DMS153 treated with DMSO at 0.1 percent for 48 hours (cell line): ENCODE measurements around the gene DHX32.
A peak's percentile ranks its signal among the peaks of the same experiment; 100 is the strongest.
"Not testable (repeated sequence)": the region's sequence is repeated elsewhere in the genome, so short reads cannot be mapped to it uniquely, and the experiment has no call there.

Experiments used
- DNase-seq: peaks from one replicate; lab custom pipeline; 2025; ENCODE audit not compliant: unreplicated experiment; lab: John Stamatoyannopoulos, UW

DHX32 gene

DNA sequence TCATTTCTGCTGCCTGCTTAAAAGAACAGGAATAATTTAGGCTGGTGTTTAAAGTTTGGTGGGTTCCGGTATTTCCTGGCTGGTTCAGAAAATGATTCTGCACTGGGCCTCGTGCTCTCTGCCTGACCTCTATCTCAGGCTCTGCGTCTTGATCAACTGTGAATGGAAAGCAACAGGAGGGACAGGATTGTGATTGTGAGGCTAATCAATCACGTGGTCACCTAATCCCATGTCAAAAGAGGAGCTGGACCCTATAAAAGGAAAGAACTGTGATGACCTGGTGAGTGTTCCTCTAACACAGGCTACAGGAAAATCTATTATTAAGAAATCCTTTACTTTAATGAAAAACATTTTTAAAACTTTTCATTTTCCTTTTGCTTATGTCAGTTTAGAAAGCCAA is at the start of gene DHX32:
Gene DHX32, minus strand, starts transcription at position 101 of the 400 bp plus-strand sequence. CDS start 468 bp downstream, outside the sequence.
- DNase-seq, result no peak

GRCh38 chr10:125929618-125930017 is 48.5 kb upstream of the DHX32 start:
- DNase-seq, result no peak

- DNase-seq, result no peak
Measured at GRCh38 chr10:125928928-125929585, 48.0 kb upstream of the DHX32 start.

DNA sequence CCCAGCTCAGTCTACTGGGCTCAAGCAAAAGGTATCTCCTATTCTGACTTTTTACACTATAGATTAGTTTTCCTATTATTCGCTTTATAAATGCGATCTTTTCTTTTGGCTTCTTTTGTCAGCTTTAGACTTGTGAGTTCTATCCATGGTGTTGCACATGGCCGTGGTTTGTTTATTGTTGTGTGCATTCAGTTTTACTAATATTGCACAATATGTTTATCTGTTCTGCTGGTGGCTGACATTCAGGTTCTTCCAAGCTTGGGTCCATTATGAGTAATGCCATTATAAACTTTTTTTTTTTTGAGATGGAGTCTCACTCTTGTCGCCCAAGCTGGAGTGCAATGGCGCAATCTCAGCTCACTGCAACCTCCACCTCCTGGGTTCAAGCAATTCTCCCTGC is 46.2 kb upstream of the DHX32 start:
- not testable (repeated sequence) for DNase-seq

- DNase-seq, result no peak
Measured at GRCh38 chr10:125926247-125926646, 45.2 kb upstream of the DHX32 start.

DNA sequence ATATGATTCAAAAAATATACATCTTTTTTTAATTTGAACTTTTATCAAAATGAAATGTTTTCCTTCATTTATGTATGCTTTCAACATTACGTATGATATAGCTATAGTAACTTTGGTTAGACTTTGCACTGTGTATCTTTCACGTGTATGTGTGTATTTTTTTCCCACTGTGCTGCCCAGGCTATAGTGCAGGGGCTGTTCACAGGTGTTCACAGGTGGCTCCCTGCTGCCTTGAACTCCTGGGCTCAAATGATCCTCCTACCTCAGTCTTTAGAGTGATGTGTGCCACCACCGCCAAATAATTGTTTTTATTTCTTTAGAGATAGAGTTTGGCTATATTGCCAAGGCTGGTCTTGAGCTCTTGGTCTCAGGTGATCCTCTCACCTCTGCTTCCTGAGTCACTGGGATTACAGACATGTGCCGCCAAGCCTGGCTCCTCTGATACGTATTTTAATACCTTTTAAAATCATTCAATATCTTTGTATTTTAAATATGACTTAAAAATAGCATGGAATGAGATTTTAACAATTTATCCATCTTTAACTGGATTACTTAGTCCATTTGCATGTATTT is 44.3 kb upstream of the DHX32 start:
- DNase-seq, result no peak

DNA sequence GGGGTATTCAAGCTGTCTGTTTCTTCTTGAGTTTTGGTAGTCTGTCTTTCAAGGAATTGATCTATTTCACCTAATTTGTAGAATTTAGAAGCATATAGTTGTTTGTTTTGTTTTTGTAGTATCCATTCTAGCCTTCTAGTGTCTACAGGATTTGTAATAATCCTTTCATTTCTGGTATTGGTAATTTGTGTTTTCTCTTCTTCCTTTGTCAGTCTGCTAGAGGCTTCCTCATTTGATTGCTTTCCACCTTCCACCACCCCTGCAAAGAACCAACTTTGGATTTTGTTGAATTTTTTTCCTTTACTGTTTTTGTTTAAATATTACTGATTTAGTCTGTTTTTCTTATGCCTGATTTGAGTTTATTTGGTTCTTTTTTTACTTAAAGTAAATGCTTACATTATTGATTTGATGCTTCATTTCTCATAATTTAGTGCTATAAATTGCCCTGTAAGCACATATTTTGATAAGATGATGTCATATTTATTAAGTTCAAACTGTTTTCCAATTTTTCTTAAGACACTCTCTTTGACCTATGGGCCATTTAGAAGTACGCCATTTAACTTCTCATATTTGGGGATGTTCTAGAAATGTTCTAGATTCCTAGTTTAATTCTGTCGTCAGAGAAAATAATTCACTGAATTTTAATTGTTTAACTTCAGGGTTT is 40.7 kb upstream of the DHX32 start:
- DNase-seq, result not testable (repeated sequence)

- DNase-seq, result not testable (repeated sequence)
Measured at GRCh38 chr10:125917704-125918361, 36.7 kb upstream of the DHX32 start.

DNA sequence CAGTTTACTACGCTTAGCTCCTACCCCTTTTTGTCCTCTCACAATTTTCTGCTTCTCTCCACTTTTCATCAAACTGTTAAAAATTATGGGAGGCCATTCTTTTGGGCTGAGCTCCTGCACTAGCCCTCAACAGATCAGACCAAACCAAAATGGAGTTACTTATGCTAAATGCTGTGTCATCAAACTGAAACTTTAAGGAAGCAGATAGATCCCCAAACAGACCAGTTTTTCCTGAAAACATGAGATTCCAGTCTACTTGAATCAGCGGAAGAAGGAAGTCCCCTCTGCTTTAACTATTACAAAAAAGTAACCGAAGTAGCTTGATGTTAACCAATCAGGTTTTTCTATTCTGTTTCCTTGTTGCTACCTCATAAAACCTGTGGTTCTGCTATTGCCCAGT is 35.9 kb upstream of the DHX32 start:
- no peak for DNase-seq

DNA sequence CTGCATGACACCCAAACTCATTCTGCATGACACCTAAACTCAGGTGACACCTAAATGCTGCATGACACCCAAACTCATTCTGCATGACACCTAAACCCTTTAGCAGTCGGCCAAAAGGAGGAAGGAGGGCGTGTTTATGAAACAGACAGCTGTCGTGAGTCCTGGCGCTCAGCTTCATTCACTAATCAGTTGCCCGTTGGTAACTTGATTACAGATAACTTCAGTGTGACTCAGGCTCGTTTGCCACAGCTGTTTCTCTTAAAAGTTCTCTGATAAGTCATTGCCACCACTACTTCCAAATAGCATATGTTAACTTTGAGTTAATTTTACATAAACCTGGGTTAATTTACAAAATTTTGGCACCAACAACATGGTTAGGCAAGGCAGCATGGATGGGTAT is 32.2 kb upstream of the DHX32 start:
- not testable (repeated sequence) for DNase-seq

DNA sequence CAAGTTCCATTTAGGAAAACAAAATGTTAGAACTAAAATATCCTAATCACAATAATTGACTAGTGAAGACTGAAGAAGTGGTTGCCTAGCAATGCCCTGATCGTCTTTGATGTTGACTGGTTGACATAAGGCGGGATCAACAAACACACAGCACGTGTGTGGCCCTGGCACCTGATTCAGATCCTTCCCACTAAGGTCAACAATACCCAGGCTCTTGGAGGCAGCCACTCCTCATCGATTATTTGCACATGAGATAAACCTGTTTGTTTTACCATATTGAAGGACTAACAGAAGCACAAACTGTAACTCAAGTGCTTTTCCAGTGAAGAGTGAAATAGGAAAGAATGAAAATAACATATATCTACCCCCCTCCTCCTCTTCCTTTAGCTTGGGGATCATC is 30.9 kb upstream of the DHX32 start:
- DNase-seq, result peak; percentile 84

DNA sequence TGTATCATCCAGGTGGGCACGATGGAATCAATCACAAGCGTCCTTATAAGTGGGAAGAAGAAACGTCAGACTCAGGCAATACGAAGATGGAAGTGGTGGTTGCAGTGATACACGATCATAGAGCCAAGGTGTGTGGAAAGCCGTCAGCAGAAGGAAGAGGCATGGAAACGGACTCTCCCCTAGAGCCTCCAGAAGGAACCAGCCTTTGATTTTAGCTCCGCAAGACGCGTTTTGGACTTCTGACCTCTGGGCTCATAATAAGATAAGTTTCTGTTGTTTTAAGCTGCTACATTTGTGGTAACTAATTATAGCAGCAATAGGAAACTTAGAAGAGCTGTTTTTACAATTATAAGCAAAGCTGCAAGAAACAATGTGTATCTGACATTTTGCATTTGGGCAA is 30.1 kb upstream of the DHX32 start:
- no peak for DNase-seq

GRCh38 chr10:125909491-125909890 is 28.4 kb upstream of the DHX32 start:
- not testable (repeated sequence) for DNase-seq

DNA sequence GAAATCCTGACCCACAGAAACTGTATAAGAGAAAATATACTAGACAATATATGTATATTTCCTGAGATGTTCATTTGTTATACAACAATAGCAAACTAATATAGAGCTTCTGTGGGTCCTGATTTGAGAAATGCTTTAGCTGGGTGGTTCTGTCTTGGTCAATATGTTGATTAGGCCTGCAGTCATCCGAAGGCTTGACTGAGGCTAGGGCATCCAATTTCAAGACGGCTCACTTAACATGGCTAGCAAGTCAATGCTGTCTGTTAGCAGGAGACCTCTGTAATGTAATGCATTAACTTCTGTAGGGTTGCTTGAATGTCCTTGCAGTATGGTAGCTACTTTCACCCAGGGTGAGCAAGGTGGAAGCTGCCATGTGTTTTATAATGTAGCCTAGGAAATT is 27.7 kb upstream of the DHX32 start:
- DNase-seq, result not testable (repeated sequence)

DNA sequence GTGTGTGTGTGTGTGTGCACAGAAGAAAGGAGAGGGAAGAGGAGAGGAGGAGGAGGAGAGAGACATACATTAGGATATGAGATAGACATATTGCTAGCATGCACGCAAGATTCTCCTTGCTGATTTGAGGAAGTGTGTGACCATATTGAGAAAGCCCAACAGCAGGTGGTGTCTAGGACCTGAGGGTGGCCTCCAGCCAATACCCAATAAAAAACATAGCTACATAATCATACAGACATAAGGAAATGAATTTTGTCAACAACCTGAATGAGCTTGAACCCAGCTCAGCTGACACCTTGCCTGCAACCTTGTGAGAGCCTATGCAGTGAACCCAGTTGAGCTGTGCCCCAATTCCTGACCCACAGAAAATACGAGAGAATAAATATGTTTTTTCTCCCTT is 26.5 kb upstream of the DHX32 start:
- not testable (repeated sequence) for DNase-seq

DNA sequence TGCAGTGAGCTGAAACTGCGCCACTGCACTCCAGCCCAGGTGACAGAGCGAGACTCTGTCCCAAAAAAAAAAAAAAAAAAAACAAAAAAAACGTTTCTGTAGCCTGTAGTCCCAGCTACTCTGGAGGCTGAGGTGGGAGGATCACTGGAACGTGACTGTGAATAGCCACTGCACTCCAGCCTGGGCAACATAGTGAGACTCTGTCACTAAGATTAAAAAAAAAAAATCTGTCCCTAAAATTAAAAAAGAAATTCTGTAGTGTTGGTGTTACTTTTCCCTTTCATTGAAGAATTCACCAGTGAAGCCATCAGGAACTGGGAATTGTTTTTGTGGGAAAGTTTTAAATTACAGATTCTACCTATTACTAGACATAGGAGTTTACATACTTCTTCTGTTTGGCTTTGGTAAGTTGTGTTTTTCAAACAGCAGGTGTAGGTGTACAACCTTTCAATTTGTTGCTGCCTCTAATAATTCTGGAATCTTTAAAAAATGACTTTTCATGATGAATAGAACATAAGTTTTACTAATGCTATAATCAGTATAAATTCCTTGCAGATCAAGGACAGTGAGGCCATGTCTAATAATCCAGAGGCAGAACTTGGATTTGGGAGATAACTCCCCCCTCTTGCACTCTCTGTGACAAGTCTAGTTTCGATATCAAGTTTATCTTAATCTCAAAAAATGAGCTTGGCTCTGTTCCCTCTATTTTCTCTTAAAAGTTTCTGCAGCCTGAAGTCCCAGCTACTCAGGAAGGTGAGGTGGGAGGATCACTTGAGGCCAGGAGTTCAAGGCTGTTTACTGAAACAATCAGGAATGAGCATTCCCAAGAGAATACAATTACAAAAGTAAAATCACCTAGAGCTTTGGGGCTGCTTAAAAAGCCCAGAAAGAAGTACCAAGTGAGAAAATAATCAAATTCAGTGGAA is 24.2 kb upstream of the DHX32 start:
- DNase-seq, result not testable (repeated sequence)

- DNase-seq, result not testable (repeated sequence)
Measured at GRCh38 chr10:125903135-125903640, 22.1 kb upstream of the DHX32 start.

GRCh38 chr10:125900963-125901362 is 19.9 kb upstream of the DHX32 start:
- DNase-seq, result not testable (repeated sequence)

DNA sequence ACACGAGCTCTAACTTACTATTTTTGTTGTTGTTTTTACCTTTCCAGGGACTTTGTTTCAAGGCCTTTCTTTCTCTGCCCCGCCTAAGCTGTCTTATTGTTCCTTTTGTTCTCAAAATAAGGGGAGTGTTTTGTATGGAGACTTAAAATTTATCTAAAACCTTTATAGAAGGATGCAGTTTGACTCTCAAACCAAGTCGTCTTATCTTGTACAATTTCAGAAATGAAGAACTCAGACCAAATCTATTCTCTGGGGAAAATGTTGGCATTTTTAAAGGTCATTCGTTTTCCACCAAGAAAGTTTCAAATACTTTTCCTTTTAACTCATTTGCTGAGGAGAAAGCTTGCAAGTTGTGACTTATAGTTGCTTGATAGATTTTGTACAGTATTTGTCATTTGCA is 16.2 kb upstream of the DHX32 start:
- DNase-seq, result not testable (repeated sequence)

GRCh38 chr10:125896088-125896934 is 15.2 kb upstream of the DHX32 start, which contains the start of gene FANK1:
Gene FANK1, plus strand, starts transcription at chr10:125896564. Its CDS starts 79 bp downstream, at chr10:125896643.
- DNase-seq, result peak; percentile 40
